Astrocyte of the spinal cord (primary cell): Measurements from ENCODE around the gene MXI1.
"Not testable (repeated sequence)": the region's sequence is repeated elsewhere in the genome, so short reads cannot be mapped to it uniquely, and the experiment has no call there.

ENCODE experiments used
- DNase-seq: peaks from one replicate; pipeline ENCODE4 v3.0.0; 2011; ENCODE audit warnings: low read depth, low spot score
- H3K4me3 ChIP-seq: 2 replicates; pipeline ENCODE4 v1.5.1; 2011; ENCODE audit warnings: low read depth, mild to moderate bottlenecking, low read length, moderate library complexity
- in situ Hi-C: cut with HindIII; loops from 2 replicates; pipeline ENCODE4 v1.10.0; 2017; ENCODE audit warnings: low sequenced_read_pairs
- TF ChIP-seq, protein P1 (sequence below): IDR thresholded peaks from 2 replicates; pipeline ENCODE4 v1.5.1; 2012; ENCODE audit warnings: low read depth, mild to moderate bottlenecking, low read length, inconsistent platforms

MXI1 gene

DNA sequence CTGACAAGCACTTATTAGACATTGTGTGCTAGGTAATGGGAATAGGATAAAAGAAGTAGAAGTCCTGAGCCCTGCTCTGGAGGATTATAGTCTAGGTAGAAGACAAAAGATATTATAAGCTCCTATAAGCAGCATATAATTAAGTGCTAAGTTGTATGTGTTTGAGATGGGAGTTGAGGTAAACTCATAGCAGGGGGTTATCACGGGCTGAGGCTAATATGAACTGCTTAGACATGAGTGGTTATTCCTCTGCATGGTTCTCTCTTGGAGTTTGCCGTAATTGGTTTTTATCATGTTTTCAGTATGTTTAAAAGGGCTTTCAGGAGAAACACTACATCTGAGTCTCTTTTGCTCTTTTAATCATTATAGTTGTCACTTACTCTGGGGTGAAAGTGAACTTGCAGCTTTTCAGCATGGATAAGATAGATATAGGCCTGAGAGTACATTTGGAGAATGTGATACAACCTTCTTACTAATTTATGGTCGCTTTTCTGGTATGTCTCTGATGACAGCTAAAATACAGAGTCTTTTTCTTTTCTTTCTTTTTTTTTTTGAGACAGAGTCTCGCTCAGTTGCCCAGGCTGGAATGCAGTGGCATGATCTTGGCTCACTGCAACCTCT lies 58.3 kb downstream of the MXI1 start:
- H3K4me3 ChIP-seq, result no peak overlapping the region
- TF ChIP-seq, protein P1, sequence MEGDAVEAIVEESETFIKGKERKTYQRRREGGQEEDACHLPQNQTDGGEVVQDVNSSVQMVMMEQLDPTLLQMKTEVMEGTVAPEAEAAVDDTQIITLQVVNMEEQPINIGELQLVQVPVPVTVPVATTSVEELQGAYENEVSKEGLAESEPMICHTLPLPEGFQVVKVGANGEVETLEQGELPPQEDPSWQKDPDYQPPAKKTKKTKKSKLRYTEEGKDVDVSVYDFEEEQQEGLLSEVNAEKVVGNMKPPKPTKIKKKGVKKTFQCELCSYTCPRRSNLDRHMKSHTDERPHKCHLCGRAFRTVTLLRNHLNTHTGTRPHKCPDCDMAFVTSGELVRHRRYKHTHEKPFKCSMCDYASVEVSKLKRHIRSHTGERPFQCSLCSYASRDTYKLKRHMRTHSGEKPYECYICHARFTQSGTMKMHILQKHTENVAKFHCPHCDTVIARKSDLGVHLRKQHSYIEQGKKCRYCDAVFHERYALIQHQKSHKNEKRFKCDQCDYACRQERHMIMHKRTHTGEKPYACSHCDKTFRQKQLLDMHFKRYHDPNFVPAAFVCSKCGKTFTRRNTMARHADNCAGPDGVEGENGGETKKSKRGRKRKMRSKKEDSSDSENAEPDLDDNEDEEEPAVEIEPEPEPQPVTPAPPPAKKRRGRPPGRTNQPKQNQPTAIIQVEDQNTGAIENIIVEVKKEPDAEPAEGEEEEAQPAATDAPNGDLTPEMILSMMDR, result no peak
- no peak for DNase-seq
- in situ Hi-C loops, result no loop called here

DNA sequence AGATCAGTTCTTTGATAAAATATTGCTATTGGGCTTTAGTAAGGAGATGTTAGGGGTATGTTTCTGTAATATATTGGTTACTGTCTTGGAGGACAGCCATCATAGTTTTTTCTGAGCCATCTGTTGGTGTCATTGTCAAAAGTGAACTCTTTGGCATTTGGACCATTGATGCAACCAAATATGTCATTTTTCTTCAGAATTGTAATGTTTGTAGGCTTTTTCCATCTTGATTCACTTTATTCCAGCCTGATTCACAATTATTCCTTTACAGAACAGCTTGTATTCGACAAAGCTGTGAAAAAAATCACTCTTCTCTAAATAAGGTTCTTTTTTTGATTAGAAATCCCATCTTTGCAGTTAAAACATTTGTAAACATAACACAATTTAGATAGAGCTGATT lies 59.9 kb downstream of the MXI1 start:
- H3K4me3 ChIP-seq, result no peak overlapping the region
- TF ChIP-seq, protein P1, result no peak
- DNase-seq, result no peak
- in situ Hi-C loops, result no loop called here

DNA sequence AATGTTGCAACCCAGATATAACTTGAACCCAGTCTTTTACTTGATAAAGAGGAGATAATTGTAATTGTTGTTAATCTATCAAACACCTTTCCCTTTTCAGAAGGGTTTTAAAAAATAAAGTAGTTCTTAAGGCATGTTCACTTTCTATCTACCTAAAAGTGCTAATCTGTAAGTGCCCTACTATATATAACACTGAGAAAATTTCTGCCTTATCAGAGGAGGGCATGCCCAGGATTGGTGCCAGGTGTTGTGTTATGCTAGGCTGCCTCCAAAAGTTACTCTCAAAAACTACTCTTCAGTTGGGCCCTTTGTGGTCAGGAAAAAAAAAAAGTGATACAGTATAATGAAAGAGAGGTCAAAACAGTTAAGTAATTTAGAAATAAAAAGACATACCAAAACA lies 61.0 kb downstream of the MXI1 start:
- DNase-seq, result no peak
- TF ChIP-seq, protein P1, result no peak
- in situ Hi-C loops, result no loop called here
- H3K4me3 ChIP-seq, result no peak overlapping the region

DNA sequence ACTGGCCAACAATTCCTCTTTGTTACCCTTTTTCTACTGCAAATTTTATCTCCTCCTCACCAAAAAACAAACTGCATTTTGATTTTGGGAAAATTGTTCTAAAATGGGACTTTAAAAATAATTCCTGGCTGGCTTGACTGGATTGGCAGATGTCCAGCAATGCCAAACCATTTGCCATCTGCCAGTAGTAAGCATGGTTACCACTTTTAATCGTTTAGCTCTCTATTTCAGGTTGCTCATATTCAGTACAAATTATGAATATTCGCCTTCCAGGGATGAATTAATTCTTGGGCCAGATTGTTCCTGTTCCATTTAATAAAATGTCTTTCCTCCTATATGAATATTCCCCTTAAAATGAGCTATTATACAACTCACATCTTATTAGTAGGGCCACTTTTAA lies 61.6 kb downstream of the MXI1 start:
- TF ChIP-seq, protein P1, result no peak
- in situ Hi-C loops, result no loop called here
- no peak for DNase-seq
- H3K4me3 ChIP-seq, result no peak overlapping the region

DNA sequence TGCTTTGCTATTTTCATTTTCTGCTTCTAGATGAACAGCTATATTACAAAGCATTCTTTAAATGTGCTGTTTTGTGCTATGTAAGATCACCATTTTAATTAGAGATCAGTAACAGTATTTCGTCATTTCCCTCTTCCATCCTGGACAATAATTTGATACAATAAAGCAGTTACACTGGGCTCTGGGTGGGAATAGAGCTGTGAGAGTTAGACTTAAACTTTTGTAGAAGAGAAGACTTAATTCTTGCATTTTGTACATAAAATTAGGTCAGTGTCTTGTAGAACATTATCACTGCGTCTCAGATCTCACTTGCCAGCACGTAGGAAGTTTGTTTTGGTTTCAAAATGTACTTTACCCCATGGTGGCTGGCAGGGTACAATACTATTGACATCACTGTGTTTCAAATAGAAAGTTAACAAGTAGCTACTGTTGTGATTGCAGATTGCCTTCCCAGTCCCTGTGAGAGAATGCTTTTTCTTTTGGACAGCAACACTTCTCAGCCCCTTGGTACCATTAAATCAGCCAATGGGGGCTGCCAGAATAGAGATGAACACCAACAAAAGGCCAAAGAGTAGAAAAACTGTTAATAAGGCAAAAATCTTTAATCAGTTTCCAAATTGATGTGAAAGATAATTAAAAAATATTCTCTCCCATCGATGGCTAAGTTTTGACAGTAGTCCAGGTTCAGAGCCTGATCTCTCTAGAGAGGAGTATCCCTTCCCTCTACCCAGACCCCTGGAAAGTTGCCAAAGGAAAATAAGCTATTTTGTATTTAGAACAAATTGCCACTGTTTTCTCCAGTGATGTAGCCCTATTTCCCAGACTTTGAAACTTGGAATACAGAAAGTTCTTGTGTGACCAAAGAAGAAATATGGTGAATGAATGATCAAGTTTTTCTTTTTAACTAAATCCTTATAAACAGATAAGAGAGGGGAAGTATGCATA lies 62.2 kb downstream of the MXI1 start:
- in situ Hi-C loops, result no loop called here
- TF ChIP-seq, protein P1, result no peak
- H3K4me3 ChIP-seq, result no peak overlapping the region
- peak; percentile 63 for DNase-seq

DNA sequence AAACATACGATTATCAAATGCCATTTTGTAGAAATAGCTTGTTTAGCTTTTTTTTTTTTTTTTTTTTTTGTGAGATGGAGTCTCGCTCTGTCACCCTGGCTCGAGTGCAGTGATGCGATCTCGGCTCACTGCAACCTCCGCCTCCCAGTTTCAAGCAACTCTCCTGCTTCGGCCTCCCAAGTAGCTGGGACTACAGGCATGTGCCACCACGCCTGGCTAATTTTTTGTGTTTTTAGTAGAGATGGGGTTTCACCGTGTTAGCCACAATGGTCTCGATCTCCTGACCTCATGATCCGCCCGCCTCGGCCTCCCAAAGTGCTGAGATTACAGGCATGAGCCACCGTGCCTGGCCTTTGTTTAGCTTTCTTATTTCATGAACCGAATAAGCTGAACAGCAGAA lies 65.6 kb downstream of the MXI1 start:
- H3K4me3 ChIP-seq, in situ Hi-C loops, DNase-seq: not testable (repeated sequence)

DNA sequence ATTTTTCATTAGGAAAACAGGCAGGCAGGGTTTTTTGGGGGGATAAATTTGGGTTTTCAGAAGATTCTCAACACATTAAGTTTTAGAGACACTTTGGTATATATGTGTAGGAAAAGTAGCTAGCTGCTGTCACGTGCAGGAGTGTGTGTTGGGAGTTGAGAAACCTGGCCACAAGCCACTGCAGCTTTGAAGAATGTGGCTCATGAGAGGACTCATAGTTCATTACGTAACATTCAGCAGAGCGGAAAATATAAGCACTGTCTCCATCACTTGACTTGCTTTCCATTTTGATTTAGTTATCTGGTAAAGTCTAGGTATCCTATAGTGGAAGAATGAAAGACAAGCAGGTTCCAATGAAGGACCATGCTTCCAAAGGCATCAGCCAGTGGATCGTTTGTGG lies 66.1 kb downstream of the MXI1 start:
- DNase-seq, result peak; percentile 60
- no peak overlapping the region for H3K4me3 ChIP-seq
- TF ChIP-seq, protein P1, result no peak
- in situ Hi-C loops, result no loop called here
